ENCODE data around the gene KLHDC4.

The KLHDC4 gene

GRCh38 chr16:87666919-87667318 lies 98.9 kb downstream of the KLHDC4 start:
- no peak for DNase-seq (ENCODE audit: extremely low read depth in 1 of 2, low read depth in 1 of 2)

GRCh38 chr16:87665193-87665592 lies 100.6 kb downstream of the KLHDC4 start:
- DNase-seq (ENCODE audit: extremely low read depth in 1 of 2, low read depth in 1 of 2): no peak

GRCh38 chr16:87664792-87665191 lies 101.0 kb downstream of the KLHDC4 start:
- DNase-seq (ENCODE audit: extremely low read depth in 1 of 2, low read depth in 1 of 2): no peak

GRCh38 chr16:87662254-87663204 lies 103.3 kb downstream of the KLHDC4 start:
- no peak for DNase-seq (ENCODE audit: extremely low read depth in 1 of 2, low read depth in 1 of 2)

- no peak for DNase-seq (ENCODE audit: extremely low read depth in 1 of 2, low read depth in 1 of 2)
Measured at GRCh38 chr16:87661561-87661960, 104.2 kb downstream of the KLHDC4 start.

GRCh38 chr16:87658564-87659225 lies 107.1 kb downstream of the KLHDC4 start:
- DNase-seq (ENCODE audit: extremely low read depth in 1 of 2, low read depth in 1 of 2): no peak
